ENCODE results near the gene GNAT1.
"Not testable (repeated sequence)": the region's sequence is repeated elsewhere in the genome, so short reads cannot be mapped to it uniquely, and the experiment has no call there.

The GNAT1 gene

GRCh38 chr3:50220109-50220508 is 28.7 kb downstream of the GNAT1 start:
- DNase-seq (ENCODE audit: low read depth, low spot score), result no peak

GRCh38 chr3:50221051-50221410 is 29.6 kb downstream of the GNAT1 start:
- no peak for DNase-seq (ENCODE audit: low read depth, low spot score)

DNA sequence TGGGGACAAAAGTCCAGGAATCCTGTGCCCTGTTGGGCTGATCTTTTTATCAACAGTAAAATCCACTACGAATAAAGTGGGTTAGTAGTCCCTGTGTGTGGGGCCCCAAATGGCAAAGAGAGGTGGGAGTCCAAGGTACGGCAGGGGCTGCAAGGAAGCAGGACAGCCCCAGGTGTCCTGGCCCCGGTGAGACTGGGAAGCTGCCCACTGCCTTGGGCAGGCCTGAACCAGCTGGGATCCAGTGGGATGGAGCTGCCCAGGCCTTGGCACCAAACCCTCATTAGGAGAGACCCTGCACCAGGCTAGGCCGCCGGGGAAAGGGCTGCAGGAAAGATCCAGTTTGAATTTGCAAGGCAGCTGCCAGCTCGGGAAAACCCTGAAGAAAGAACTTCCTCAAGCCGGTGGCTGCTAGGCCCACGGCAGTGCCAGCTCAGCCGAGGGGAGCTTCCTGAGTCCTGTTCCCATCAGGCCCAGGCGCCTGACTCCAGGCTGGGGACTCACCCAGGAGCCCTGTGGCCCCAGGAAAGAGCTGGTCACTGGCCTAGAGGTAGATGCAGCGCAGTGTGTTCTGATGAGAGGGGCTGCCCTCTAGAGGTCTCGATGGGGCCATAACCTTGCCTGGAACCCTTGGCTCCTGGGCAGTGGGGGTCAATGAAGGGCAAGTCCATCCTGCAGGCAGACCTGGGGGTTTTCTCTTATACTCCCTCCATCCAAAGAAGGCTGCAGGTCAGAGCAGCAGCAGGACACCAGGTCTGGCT is 30.2 kb downstream of the GNAT1 start:
- no peak for DNase-seq (ENCODE audit: low read depth, low spot score)

DNA sequence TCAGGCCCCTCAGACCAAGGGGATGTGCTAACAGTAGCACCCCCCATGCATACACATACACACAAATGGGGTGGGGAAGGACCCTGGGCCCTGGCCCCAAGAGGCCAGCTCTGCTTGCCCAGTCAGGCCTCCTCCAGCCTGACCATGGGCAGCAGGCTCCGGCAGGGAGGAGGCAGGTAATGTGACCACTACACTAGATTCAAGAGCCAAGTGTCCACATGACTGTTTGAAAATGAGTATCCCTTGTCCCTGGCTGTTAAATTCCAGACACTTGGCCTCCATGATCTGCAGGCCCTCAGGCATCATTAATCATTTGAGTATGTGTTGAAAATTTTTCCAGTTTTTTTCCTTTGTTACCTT is 30.7 kb downstream of the GNAT1 start:
- DNase-seq (ENCODE audit: low read depth, low spot score), result no peak

DNA sequence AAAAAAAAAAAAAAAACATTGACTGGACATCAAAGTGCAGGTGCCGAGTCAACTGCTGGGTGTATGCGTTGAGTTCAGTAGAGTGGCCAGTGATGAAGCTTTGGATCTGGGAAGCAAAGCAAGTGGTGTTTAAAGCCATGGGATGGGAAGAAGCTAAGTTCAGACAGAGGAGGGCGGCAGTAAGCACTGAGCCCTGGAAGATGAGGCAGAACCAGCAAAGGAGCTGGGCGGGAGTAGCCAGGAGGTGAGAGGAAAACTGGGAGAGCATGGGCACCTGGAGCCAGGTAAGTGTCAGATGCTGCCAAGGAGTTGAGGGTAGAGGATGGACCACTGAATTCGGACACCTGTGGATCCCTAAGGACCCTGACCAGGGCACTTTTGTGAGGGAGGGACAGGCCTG is 33.2 kb downstream of the GNAT1 start:
- no peak for DNase-seq (ENCODE audit: low read depth, low spot score)

DNA sequence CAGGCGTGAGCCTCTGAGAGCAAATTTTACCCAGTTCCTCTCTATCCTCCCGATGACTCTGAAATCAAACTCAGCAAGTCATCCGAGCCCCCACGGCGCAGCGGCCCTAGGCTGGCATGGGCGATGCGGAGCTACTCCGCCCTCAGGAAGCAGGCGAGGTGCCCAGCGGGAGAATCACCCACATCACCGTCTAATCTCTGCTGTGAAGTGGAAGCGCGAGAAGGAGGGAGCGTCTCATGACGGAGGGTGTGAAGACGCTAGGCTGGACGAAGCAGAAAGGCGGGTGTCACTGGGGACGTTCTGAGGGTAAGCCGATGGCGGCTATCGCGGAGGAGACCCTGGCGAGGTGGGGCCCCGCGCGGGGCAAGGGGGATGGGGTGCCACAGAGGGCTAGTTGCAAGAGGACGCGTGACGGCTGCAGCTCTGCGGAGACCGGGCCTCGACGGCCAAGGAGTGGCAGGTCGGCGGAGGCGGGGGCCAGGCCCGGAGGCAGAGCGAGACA is 35.5 kb downstream of the GNAT1 start:
- DNase-seq (ENCODE audit: low read depth, low spot score), result peak; percentile 70

- DNase-seq (ENCODE audit: low read depth, low spot score), result peak; percentile 97
Observed at GRCh38 chr3:50227390-50228183, 36.2 kb downstream of the GNAT1 start.

- DNase-seq (ENCODE audit: low read depth, low spot score), result not testable (repeated sequence)
Observed at GRCh38 chr3:50228184-50228763, 36.9 kb downstream of the GNAT1 start.

GRCh38 chr3:50229490-50229889 is 38.1 kb downstream of the GNAT1 start:
- no peak for DNase-seq (ENCODE audit: low read depth, low spot score)

- DNase-seq (ENCODE audit: low read depth, low spot score), result no peak
Observed at GRCh38 chr3:50230104-50230793, 38.8 kb downstream of the GNAT1 start.

- DNase-seq (ENCODE audit: low read depth, low spot score), result peak; percentile 45
Observed at GRCh38 chr3:50230794-50231125, 39.4 kb downstream of the GNAT1 start.

DNA sequence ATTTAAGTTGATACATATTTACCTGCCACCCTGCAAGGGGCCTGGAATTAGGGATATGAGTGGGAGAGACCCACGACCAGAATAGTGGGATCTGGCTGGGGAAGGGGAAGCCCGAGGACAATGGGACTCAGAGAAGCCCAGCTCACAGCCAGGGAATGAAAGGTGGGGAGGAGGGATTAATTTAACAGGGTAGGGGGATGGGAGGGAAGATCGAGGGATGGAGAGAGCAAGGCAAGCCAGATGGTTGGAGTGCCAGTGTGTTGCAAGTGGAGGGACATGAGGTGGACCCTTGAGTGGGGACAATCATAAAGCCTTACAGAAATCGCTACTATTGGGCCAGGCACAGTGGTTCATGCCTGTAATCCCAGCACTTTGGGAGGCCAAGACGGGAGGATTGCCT is 40.2 kb downstream of the GNAT1 start:
- no peak for DNase-seq (ENCODE audit: low read depth, low spot score)

- no peak for DNase-seq (ENCODE audit: low read depth, low spot score)
Observed at GRCh38 chr3:50232303-50232702, 40.9 kb downstream of the GNAT1 start.

GRCh38 chr3:50233176-50233575 is 41.8 kb downstream of the GNAT1 start:
- no peak for DNase-seq (ENCODE audit: low read depth, low spot score)

DNA sequence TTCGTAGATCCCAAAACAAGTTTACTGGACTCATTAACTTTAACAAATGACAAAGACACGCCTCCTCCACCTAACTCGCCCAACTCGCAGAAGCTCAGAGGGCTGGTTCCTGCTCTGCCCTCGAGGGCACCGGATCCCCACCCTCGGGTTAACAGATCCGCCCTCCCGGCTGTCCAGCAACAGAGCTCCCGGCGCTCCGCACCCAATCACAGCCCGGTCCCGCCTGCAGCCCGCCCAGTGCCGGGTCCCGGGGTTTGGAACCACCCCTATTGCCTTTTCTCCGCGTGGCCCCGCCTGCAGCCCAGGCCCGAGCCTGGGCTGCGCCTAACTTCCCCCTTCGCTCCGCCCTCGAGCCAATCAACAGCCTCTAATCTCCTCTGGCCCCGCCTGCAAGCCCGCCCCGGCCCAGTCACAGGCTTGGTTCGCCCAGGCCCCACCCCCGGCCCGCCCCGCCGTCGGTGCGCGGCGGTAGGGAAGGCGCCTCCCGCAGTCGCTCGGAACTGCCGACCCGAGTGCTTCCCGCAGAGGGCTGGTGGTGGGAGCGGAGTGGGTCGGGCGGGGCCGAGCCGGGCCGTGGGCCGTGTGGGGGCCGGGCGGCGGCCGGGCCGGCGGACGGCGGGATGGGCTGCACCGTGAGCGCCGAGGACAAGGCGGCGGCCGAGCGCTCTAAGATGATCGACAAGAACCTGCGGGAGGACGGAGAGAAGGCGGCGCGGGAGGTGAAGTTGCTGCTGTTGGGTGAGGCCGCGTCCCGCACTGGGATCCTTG is 44.5 kb downstream of the GNAT1 start, which contains the start of gene GNAI2:
GNAI2 (plus strand) TSS at position 489 of the 768 bp plus-strand sequence; CDS start at position 621, 132 bp downstream.
- peak; percentile 100 for DNase-seq (ENCODE audit: low read depth, low spot score)

- no peak for DNase-seq (ENCODE audit: low read depth, low spot score)
Observed at GRCh38 chr3:50236484-50237132, 45.2 kb downstream of the GNAT1 start.

- DNase-seq (ENCODE audit: low read depth, low spot score), result peak; percentile 52
Observed at GRCh38 chr3:50237133-50237651, 45.8 kb downstream of the GNAT1 start.

DNA sequence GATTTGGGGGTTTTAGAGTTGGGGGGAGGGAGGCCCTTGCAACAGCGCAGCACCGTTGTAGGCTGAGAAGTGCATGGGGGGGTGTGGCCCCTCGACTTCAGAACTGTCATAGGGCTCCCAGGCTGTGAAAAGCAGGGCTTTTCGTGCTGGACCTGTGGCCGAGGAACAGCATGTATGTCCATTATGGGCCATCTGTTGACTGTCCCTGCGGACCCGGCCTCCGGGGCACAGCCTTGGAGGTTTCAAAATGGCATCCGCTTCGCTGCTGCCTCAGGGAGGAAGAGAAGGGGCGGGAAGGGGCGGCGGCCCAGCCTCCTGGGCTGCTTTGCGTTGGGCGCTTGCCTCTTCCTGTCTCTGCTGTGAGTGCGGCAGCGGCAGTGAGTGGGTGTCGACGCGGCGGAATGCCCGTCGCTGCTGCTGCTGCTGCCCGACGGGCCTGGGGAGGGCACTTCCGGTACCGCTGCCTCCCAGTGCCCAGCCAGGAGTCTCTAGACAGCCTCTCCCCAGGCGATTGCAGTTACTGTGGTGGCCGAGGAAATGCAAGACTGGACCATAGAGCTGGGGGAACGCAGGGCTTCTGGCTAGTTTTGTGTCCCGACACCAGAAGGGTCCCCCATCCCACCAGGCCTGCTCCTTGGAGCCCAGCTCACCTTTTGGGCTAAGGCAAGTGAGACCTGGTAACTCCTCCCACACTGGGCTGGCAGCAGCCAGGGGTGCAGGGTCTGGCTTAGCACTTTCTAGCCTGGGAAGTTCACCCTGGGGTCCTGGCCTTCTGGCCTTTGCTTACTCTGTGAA is 46.5 kb downstream of the GNAT1 start:
- DNase-seq (ENCODE audit: low read depth, low spot score), result peak; percentile 91

DNA sequence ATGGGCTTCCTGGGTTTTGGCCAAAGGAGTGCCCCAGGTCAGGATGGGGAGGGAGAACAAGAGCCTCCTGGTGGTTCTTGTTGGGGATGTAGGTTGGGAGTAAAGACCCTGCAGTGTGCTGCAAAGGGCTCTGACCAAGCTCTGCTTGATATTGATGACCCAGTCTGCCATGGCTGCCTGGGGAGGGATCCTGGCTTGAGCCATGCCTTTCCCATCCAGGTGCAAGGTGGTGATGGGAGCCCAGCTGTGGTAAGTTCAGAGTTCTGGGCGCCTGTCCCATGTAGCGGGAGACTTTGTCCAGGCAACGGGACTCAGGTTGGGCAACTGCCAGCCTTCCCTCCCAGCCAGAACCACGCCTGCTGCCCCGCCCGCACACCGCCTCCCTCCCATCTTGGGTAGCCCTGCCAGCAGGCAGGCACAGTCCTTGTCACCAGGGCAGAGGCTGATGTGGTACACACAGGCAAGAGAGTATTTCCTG is 47.2 kb downstream of the GNAT1 start:
- DNase-seq (ENCODE audit: low read depth, low spot score), result peak; percentile 73

Data from astrocyte of the hippocampus (primary cell).